HepG2 (cell line): ENCODE results near the gene ACSL6. TPM values are rescaled to one million over a fixed set of nuclear protein-coding genes. Genes with fewer than 3 reads are reported as not detected.

Experiments
- GFI1 ChIP-seq: sonication (generic); formaldehyde crosslinking; IDR thresholded peaks from 2 replicates; pipeline ENCODE4 v1.5.0; 2020; ENCODE audit warnings: missing genetic modification reagents, mild to moderate bottlenecking, borderline replicate concordance
- HDAC6 ChIP-seq: fragments of 200-600 bp; sonication (generic); IDR thresholded peaks from 2 replicates; pipeline ENCODE4 v1.7.0; 2017; ENCODE audit warnings: mild to moderate bottlenecking, antibody characterized with exemption, low read length, low read depth
- KDM6A ChIP-seq: IDR thresholded peaks from 2 replicates; pipeline ENCODE4 v1.6.1; 2016; ENCODE audit warnings: low read depth
- MYC ChIP-seq: sonication (generic); formaldehyde crosslinking; IDR thresholded peaks from 2 replicates; pipeline ENCODE4 v1.9.0; 2021; ENCODE audit warnings: missing genetic modification reagents, borderline replicate concordance
- NFE2L2 ChIP-seq: fragments of 150-350 bp; IDR thresholded peaks from 2 replicates; pipeline ENCODE4 v1.6.1; 2014; ENCODE audit warnings: low read length
- RFX3 ChIP-seq: IDR thresholded peaks from 2 replicates; pipeline ENCODE4 v1.6.1; 2016; ENCODE audit warnings: missing biosample characterization, missing genetic modification reagents
- ZBTB3 ChIP-seq: sonication (generic); formaldehyde crosslinking; IDR thresholded peaks from 2 replicates; pipeline ENCODE4 v1.4.0; 2020; ENCODE audit warnings: low read depth, mild to moderate bottlenecking, moderate library complexity, missing genetic modification reagents, borderline replicate concordance
- ZNF256 ChIP-seq: sonication (generic); formaldehyde crosslinking; conservative IDR thresholded peaks from 2 replicates; pipeline ENCODE4 v1.4.0; 2020; ENCODE audit warnings: missing genetic modification reagents
- polyA plus RNA-seq, 8 experiments: library from polyadenylated mRNA; depleted of rRNA in 3 of 8; stranded (reverse) in 7 of 8; unstranded in 1 of 8; fragments of >200 nt; fragmentation: Illumina TruSeq in 4 of 8; extraction: Trizol in 4 of 8; gene quantifications; 2 replicates each; pipeline versions ENCODE4 v1.2.1 to v1.2.3, GENCODE V29; 2011 to 2016; ENCODE audit warnings: low read depth in 4 of 8, missing spikeins in 1 of 8, mixed read lengths in 1 of 8; ENCODE audit not compliant: insufficient read depth in 1 of 8
- total RNA-seq, 5 experiments: library from RNA; depleted of rRNA; stranded (reverse); fragments of >200 nt; fragmentation: Illumina TruSeq; extraction: Trizol; gene quantifications; 2 replicates each; pipeline ENCODE4 v1.2.3, GENCODE V29; 2016; ENCODE audit warnings: low read depth in 1 of 5
- TF ChIP-seq, protein P1 (sequence below): IDR thresholded peaks from 2 replicates; pipeline ENCODE4 v1.6.1; 2018; ENCODE audit warnings: missing genetic modification reagents, mild to moderate bottlenecking, missing compliant biosample characterization
- TF ChIP-seq, protein P2 (sequence below): IDR thresholded peaks from 2 replicates; pipeline ENCODE4 v1.6.1; 2016; ENCODE audit warnings: low read depth, missing genetic modification reagents, missing compliant biosample characterization
- TF ChIP-seq, protein P3 (sequence below): sonication (generic); formaldehyde crosslinking; IDR thresholded peaks from 2 replicates; pipeline ENCODE4 v1.5.0; 2020; ENCODE audit warnings: mild to moderate bottlenecking, missing genetic modification reagents
- TF ChIP-seq, protein P4 (sequence below): sonication (generic); formaldehyde crosslinking; IDR thresholded peaks from 2 replicates; pipeline ENCODE4 v1.5.1; 2020; ENCODE audit warnings: missing genetic modification reagents, mild to moderate bottlenecking, borderline replicate concordance
- TF ChIP-seq, protein P5 (sequence below): sonication (generic); formaldehyde crosslinking; IDR thresholded peaks from 2 replicates; pipeline ENCODE4 v1.5.0; 2020; ENCODE audit warnings: missing genetic modification reagents

Gene ACSL6
- total and polyA plus RNA-seq, 2 of the 13 experiments (the other 11 are each of a cell fraction or from before 2014, with no cell fraction given) = 3.7 to 3.8 TPM

GRCh38 chr5:132001647-132002561 lies 9.6 kb downstream of the ACSL6 start (continued):
- TF ChIP-seq, protein P1, sequence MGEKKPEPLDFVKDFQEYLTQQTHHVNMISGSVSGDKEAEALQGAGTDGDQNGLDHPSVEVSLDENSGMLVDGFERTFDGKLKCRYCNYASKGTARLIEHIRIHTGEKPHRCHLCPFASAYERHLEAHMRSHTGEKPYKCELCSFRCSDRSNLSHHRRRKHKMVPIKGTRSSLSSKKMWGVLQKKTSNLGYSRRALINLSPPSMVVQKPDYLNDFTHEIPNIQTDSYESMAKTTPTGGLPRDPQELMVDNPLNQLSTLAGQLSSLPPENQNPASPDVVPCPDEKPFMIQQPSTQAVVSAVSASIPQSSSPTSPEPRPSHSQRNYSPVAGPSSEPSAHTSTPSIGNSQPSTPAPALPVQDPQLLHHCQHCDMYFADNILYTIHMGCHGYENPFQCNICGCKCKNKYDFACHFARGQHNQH (CRISPR knock-in tag) = peak; percentile 89; the same call in 1 of the 2 replicates
- TF ChIP-seq ZNF256 (CRISPR knock-in tag) (no peak), MYC (CRISPR knock-in tag) (peak; percentile 43), HDAC6 (no peak), NFE2L2 (no peak), RFX3 (CRISPR knock-in tag) (no peak), GFI1 (peak; percentile 73), KDM6A (peak; percentile 95), ZBTB3 (0 out of 2 replicates have a peak, but pooled peaks have one; percentile 70)
- TF ChIP-seq, protein P2, sequence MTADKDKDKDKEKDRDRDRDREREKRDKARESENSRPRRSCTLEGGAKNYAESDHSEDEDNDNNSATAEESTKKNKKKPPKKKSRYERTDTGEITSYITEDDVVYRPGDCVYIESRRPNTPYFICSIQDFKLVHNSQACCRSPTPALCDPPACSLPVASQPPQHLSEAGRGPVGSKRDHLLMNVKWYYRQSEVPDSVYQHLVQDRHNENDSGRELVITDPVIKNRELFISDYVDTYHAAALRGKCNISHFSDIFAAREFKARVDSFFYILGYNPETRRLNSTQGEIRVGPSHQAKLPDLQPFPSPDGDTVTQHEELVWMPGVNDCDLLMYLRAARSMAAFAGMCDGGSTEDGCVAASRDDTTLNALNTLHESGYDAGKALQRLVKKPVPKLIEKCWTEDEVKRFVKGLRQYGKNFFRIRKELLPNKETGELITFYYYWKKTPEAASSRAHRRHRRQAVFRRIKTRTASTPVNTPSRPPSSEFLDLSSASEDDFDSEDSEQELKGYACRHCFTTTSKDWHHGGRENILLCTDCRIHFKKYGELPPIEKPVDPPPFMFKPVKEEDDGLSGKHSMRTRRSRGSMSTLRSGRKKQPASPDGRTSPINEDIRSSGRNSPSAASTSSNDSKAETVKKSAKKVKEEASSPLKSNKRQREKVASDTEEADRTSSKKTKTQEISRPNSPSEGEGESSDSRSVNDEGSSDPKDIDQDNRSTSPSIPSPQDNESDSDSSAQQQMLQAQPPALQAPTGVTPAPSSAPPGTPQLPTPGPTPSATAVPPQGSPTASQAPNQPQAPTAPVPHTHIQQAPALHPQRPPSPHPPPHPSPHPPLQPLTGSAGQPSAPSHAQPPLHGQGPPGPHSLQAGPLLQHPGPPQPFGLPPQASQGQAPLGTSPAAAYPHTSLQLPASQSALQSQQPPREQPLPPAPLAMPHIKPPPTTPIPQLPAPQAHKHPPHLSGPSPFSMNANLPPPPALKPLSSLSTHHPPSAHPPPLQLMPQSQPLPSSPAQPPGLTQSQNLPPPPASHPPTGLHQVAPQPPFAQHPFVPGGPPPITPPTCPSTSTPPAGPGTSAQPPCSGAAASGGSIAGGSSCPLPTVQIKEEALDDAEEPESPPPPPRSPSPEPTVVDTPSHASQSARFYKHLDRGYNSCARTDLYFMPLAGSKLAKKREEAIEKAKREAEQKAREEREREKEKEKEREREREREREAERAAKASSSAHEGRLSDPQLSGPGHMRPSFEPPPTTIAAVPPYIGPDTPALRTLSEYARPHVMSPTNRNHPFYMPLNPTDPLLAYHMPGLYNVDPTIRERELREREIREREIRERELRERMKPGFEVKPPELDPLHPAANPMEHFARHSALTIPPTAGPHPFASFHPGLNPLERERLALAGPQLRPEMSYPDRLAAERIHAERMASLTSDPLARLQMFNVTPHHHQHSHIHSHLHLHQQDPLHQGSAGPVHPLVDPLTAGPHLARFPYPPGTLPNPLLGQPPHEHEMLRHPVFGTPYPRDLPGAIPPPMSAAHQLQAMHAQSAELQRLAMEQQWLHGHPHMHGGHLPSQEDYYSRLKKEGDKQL (CRISPR knock-in tag) = peak; percentile 98
- TF ChIP-seq, protein P3, sequence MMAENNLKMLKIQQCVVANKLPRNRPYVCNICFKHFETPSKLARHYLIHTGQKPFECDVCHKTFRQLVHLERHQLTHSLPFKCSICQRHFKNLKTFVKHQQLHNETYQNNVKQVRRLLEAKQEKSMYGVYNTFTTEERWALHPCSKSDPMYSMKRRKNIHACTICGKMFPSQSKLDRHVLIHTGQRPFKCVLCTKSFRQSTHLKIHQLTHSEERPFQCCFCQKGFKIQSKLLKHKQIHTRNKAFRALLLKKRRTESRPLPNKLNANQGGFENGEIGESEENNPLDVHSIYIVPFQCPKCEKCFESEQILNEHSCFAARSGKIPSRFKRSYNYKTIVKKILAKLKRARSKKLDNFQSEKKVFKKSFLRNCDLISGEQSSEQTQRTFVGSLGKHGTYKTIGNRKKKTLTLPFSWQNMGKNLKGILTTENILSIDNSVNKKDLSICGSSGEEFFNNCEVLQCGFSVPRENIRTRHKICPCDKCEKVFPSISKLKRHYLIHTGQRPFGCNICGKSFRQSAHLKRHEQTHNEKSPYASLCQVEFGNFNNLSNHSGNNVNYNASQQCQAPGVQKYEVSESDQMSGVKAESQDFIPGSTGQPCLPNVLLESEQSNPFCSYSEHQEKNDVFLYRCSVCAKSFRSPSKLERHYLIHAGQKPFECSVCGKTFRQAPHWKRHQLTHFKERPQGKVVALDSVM = peak; percentile 100
- TF ChIP-seq, protein P4, sequence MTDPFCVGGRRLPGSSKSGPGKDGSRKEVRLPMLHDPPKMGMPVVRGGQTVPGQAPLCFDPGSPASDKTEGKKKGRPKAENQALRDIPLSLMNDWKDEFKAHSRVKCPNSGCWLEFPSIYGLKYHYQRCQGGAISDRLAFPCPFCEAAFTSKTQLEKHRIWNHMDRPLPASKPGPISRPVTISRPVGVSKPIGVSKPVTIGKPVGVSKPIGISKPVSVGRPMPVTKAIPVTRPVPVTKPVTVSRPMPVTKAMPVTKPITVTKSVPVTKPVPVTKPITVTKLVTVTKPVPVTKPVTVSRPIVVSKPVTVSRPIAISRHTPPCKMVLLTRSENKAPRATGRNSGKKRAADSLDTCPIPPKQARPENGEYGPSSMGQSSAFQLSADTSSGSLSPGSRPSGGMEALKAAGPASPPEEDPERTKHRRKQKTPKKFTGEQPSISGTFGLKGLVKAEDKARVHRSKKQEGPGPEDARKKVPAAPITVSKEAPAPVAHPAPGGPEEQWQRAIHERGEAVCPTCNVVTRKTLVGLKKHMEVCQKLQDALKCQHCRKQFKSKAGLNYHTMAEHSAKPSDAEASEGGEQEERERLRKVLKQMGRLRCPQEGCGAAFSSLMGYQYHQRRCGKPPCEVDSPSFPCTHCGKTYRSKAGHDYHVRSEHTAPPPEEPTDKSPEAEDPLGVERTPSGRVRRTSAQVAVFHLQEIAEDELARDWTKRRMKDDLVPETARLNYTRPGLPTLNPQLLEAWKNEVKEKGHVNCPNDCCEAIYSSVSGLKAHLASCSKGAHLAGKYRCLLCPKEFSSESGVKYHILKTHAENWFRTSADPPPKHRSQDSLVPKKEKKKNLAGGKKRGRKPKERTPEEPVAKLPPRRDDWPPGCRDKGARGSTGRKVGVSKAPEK = peak; percentile 58; the same call in 1 of the 2 replicates
- TF ChIP-seq, protein P5, sequence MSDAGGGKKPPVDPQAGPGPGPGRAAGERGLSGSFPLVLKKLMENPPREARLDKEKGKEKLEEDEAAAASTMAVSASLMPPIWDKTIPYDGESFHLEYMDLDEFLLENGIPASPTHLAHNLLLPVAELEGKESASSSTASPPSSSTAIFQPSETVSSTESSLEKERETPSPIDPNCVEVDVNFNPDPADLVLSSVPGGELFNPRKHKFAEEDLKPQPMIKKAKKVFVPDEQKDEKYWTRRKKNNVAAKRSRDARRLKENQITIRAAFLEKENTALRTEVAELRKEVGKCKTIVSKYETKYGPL (CRISPR knock-in tag) = no peak
